Dermis blood vessel endothelial cell (primary cell): ENCODE measurements around the gene KLRK1. TPM values are rescaled to one million over a fixed set of nuclear protein-coding genes. Genes with fewer than 3 reads are reported as not detected.
"Not testable (repeated sequence)": the region's sequence is repeated elsewhere in the genome, so short reads cannot be mapped to it uniquely, and the experiment has no call there.

Source experiments
- DNase-seq: peaks from one replicate; pipeline ENCODE4 v3.0.0; 2010
- total RNA-seq: library from RNA; depleted of rRNA; stranded (reverse); fragments of >200 nt; gene quantifications from 2 replicates; pipeline ENCODE4 v1.2.3, GENCODE V29; 2014

KLRK1 gene
- total RNA-seq, 1 donor from 2014 or later: not detected

DNA sequence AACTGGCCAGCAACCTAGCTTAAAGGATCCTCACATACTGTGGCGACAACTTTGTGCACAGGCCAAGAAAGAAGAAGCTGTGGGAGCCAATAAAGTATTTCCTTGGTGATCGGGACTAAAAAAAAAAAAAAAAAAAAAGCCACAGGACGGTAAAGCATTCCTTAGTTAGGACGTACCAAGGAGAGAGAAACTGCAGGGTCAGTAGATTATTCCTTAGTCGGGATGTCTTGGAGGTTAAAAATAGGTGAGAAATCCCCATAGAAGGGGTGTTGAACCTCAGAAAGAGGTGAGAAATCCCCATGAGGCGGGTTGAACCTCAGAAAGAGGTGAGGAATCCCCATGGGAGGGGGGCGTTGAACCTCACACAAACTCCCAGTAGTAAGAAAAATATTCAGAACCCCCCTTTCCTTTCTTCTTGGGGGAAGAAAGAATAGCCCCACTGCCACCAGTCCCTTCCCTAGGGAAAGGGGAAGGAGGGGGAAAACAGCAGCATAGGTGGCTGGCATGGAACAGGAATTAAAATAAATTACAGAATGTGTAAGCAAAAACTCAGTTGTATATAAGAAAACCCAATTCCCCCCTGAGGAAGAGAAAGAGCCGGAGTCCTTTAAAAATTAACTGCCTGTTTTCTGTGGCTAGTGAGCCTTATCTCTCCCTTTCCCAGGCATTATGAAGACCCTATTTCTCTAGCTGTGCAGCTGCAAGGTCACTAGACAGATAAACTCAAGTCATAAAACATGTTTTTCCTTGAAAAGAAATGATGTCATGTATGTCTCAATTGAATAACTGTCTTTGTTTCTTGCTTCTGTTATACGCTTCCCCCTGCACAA lies 26.8 kb downstream of the KLRK1 start:
- DNase-seq: no peak

DNA sequence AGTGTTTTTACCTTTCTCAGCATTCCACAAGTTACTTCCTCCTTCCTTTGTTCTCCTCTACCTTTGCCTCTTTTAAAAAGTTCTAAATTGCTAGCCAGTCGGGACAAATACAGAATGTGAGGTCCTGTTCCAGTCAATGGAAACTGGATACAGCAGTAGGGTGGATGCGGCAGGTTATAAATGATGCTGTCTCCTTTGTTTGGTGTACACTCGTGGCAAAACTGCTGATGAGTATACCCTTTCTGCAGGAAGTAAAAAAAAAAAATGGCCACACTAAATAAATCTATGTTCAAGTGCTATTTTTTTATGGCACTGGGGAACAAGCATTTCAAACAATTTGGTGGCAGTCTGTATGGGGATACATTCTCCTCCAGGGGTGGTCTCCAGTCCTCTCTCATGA lies 27.5 kb downstream of the KLRK1 start:
- DNase-seq: no peak

DNA sequence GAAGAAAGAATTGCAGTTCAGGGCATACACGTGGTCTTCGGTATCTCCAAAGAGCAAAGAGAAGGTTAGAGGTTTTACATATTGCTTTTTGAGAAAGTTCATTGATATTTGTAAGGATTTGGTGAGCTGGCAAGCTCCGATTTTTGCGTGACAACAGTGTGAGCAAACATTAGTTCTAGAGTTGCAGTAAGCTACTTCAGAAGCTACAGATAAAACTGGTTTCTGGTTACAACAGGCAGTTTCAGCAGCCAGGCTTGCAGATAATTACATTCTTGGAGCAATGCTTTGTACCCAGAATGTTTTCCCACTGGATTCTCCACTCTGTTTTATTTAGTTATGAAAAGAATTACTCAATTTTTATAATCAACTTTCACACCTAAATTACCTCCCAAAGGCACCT lies 28.2 kb downstream of the KLRK1 start:
- DNase-seq: no peak

DNA sequence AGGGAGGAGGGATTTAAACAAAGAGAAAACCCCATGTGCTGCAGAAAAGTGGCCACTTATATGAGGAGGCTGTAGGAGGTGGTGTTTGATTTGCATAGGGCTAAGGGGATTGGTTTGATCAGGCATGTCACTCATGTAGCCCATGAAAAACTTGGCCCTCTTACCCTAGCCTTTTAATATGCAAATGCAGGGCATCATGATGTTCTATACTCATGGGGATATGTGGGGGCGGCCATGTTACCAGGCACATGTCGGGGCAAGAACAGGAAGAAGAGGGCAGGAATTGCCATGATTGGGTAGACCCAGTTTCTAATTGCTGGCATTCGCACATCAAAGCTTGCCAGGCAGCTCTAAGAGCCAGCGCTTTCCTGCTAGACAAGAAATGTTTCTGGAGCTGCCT lies 28.8 kb downstream of the KLRK1 start:
- no peak for DNase-seq

DNA sequence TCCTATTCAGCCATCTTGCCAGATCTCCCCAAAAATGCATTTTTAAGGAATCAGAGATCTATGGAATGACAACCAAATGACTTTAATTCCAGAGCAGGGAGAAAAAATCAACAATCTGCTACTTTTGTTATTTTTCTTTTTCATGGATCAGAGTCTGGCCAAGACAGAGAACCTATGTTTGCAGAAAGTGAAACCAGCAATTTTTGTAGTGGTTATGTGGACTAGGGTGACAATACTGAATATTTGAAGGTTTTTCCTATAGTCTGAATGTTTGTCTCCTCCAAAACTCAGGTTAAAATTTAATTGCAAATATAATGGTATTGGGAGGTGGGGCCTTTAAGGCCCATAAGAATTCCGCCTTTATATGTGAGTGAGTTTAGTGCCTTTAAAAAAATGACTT lies 30.9 kb downstream of the KLRK1 start:
- no peak for DNase-seq

- DNase-seq: no peak
These were observed 31.7 kb downstream of the KLRK1 start for GRCh38 chr12:10358131-10358530.

GRCh38 chr12:10354502-10354901 lies 35.3 kb downstream of the KLRK1 start:
- DNase-seq: peak; percentile 51

- no peak for DNase-seq
These were observed 35.8 kb downstream of the KLRK1 start for GRCh38 chr12:10354071-10354470.

GRCh38 chr12:10351457-10351856 lies 38.4 kb downstream of the KLRK1 start:
- not testable (repeated sequence) for DNase-seq

DNA sequence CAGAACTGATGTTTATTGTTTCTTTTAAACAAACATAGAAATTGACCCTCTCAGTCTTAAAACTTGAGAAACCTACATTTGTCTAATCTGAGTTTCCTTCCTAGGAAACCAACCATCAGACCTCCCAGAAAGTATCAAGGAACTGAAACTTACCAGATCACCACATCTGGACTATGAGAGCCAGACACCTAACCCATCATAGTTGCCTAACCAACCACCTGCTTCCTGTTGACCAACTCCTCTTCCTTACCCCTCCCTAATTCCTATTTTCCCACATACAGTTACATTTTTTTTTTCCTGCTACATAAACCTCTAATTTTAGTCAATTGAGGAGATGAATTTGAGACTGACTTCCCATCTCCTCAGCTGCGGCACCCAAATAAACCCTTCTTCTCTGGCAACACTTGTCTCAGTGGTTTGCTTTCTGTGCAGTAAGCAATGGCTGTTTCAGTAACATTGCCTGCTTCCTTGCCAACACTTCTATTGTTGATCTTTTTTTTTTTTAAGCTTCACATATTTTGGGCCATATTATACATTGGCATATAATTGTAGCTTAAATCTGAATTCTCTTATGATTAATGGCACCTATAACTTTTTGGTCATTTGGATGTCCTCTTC lies 47.8 kb downstream of the KLRK1 start:
- DNase-seq: no peak

- peak; percentile 7 for DNase-seq
These were observed 48.9 kb downstream of the KLRK1 start for GRCh38 chr12:10340946-10341345.

DNA sequence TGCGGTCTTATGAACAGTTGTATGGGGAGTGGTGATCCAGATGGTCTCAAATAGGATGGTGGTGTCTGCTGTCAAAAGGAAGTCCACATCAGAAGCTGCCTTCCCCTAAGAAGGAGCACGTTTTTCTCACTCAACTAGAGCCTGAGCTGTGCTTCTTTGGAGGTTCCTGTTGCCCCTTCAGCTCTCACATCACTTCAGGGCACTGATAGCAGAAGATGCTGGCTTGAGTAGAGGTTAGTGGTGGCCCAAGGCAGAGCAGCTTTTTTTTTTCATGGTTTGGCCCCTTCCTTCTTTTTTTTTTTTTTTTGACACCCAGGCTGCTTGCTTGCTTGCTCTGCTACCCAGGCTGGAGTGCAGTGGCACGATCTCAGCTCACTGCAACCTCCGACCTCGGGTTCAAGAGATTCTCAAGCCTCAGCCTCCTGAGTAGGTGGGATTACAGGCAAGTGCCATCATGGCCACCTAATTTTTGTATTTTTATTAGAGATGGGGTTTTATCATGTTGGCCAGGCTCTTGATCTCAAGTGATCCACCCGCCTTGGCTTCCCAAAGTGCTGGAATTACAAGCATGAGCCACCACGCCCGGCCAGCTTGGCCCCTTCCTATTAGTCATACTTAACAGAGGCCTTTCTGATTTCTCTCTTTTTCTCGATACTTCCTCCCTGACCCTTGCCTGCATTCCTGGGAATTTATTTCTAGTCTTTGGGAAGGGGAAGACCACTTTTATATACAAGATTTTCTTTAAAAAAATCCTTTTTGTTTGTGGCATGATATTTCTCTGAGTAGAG lies 50.6 kb downstream of the KLRK1 start:
- DNase-seq: peak; percentile 40

GRCh38 chr12:10338470-10338869 lies 51.4 kb downstream of the KLRK1 start:
- DNase-seq: not testable (repeated sequence)

- not testable (repeated sequence) for DNase-seq
These were observed 53.6 kb downstream of the KLRK1 start for GRCh38 chr12:10336196-10336595.

DNA sequence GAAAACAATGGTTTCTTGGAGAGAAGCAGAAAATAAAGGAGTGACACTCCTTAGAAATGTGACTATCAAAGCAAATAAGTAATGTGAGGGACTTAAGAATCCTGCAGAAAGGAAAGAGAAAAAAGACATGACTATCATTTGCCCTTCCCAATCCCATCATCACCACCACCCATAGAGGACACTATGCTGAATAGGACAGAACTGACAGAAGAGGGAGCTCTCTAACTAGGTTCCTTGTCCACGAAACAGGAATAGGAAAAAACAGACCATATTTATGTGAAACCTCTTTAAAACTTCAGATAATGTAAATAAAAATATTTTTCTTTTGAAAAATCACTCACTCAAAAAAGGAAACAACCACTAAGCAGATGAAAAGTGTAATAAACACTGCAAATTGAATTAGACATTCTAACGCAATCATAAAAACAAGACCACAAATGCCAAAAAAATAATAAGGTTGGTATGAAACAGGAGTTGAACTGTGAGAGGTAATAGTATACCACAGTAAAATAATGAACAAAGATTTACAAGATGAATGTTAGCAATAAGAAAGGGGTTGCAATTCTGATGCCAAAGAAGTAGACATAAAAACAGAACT lies 58.1 kb downstream of the KLRK1 start:
- DNase-seq: peak; percentile 71

DNA sequence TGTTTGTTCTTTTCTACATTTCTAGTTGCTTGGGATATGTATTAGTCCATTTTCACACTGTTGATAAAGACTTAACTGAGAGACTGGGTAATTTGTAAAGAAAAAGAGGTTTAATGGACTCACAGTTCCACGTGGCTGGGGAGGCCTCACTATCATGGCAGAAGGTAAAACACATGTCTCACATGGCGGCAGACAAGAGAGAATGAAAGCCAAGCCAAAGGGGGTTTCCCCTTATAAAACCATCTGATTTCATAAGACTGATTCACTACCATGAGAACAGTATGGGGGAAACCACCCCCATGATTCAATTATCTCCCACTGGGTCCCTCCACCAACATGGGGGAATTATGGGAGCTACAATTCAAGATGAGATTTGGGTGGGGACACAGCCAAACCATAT lies 61.1 kb downstream of the KLRK1 start:
- not testable (repeated sequence) for DNase-seq

Other genes starting within 250 kb of the KLRK1 start
- not detected in 2 replicates for gene OLR1, start 217.9 kb downstream of the KLRK1 start, total RNA-seq
- gene TMEM52B, start 211.0 kb downstream of the KLRK1 start, total RNA-seq: not detected in 2 replicates
- 76.9 and 88.2 TPM in 2 replicates for gene GABARAPL1, start 177.2 kb downstream of the KLRK1 start, total RNA-seq
- 0.19 and 0.34 TPM in 2 replicates for gene KLRD1, start 82.2 kb downstream of the KLRK1 start, total RNA-seq
- not detected in 2 replicates for gene KLRC4, start 19.7 kb upstream of the KLRK1 start, total RNA-seq
- not detected in 2 replicates for gene KLRC3, start 30.6 kb upstream of the KLRK1 start, total RNA-seq
- gene KLRC2, start 46.0 kb upstream of the KLRK1 start, total RNA-seq: not detected in 2 replicates
- not detected in 2 replicates for gene KLRC1, start 63.3 kb upstream of the KLRK1 start, total RNA-seq
- 1.0 and 1.2 TPM in 2 replicates for gene EIF2S3B, start 115.8 kb upstream of the KLRK1 start, total RNA-seq
- 7.8 and 17.6 TPM in 2 replicates for gene MAGOHB, start 223.6 kb upstream of the KLRK1 start, total RNA-seq